GM12878 (cell line): ENCODE data around the gene IFNE. TPM values are rescaled to one million over a fixed set of nuclear protein-coding genes. Genes with fewer than 3 reads are reported as not detected.

Source experiments
- ATAC-seq: fragments of 200-7000 bp; cut with Tn5 transposase; 3 replicates; pipeline ENCODE4 v1.9.1; 2020; ENCODE audit warnings: mild to moderate bottlenecking, moderate library complexity
- BruUV-seq: library from RNA; stranded (reverse); fragments of 400-500 nt; replicated peaks from 2 replicates; lab custom pipeline; 2021; lab: Mats Ljungman, UMichigan
- CTCF ChIA-PET: fragments of 300-600 bp; sonication (Branson Sonifier 250); formaldehyde crosslinking; extraction: SDS; loops from one replicate; lab custom pipeline; 2021; ENCODE audit warnings: inconsistent platforms; lab: Yijun Ruan, JAX
- POLR2A ChIA-PET: fragments of 350-600 bp; formaldehyde crosslinking; extraction: SDS; loops from one replicate; lab custom pipeline; 2021; ENCODE audit warnings: inconsistent platforms; lab: Charles Lee
- RAD21 ChIA-PET: fragments of 300-600 bp; sonication (Branson Sonifier 250); formaldehyde crosslinking; loops from one replicate; lab custom pipeline; 2023; ENCODE audit warnings: antibody characterized with exemption; ENCODE audit not compliant: unreplicated experiment; lab: Charles Lee
- SMC1A ChIA-PET: fragments of 300-600 bp; sonication (Branson Sonifier 250); formaldehyde crosslinking; loops from one replicate; lab custom pipeline; 2023; ENCODE audit not compliant: unreplicated experiment, uncharacterized antibody; lab: Charles Lee
- DNase-seq: peaks from one replicate; pipeline ENCODE4 v3.0.0-alpha.2; 2011; ENCODE audit warnings: low read depth, low spot score
- FAIRE-seq: peaks from 3 replicates; lab custom pipeline; 2011; peaks lifted over from hg19 to GRCh38; lab: Jason Lieb, UNC
- H2AFZ ChIP-seq: 2 replicates; pipeline ENCODE4 v1.6.0; 2011; ENCODE audit warnings: low read depth, low read length, control low read depth; ENCODE audit not compliant: control insufficient read depth
- H3K27ac ChIP-seq: 2 replicates; pipeline ENCODE4 v1.5.1; 2011; ENCODE audit warnings: control low read depth; ENCODE audit not compliant: control insufficient read depth, insufficient read depth
- H3K27me3 ChIP-seq, 2 experiments: replicated peaks in 1 of 2; 2 replicates each; pipeline versions ENCODE4 v1.6.0 to v1.6.1; 2011; ENCODE audit warnings: low read length in 1 of 2; ENCODE audit not compliant: control insufficient read depth in 2 of 2, insufficient read depth in 2 of 2
- H3K36me3 ChIP-seq, 2 experiments: 2 replicates each; pipeline ENCODE4 v1.5.1; 2011; ENCODE audit warnings: low read length in 1 of 2; ENCODE audit not compliant: control insufficient read depth in 2 of 2, insufficient read depth in 2 of 2
- H3K4me1 ChIP-seq: 2 replicates; pipeline ENCODE4 v1.6.1; 2011; ENCODE audit warnings: mild to moderate bottlenecking, low read length, moderate library complexity, mixed read lengths; ENCODE audit not compliant: control insufficient read depth, insufficient read depth
- H3K4me2 ChIP-seq: 2 replicates; pipeline ENCODE4 v1.6.0; 2011; ENCODE audit warnings: control low read depth; ENCODE audit not compliant: control insufficient read depth, insufficient read depth
- H3K4me3 ChIP-seq: fragments of 200-600 bp; sonication (generic); 2 replicates; pipeline ENCODE4 v1.5.1; 2016
- H3K79me2 ChIP-seq: 2 replicates; pipeline ENCODE4 v1.6.0; 2011; ENCODE audit warnings: low read length; ENCODE audit not compliant: control insufficient read depth, insufficient read depth
- H3K9ac ChIP-seq: 2 replicates; pipeline ENCODE4 v1.8.0; 2011; ENCODE audit warnings: low read length, control low read depth, mixed read lengths; ENCODE audit not compliant: control insufficient read depth, insufficient read depth
- H3K9me3 ChIP-seq: replicated peaks from 3 replicates; pipeline ENCODE4 v1.5.1; 2011; ENCODE audit warnings: mild to moderate bottlenecking, low read length; ENCODE audit not compliant: control insufficient read depth, insufficient read depth
- H4K20me1 ChIP-seq: 2 replicates; pipeline ENCODE4 v1.6.0; 2011; ENCODE audit not compliant: control insufficient read depth, insufficient read depth
- CREB1 ChIP-seq: IDR thresholded peaks from 2 replicates; pipeline ENCODE4 v1.6.1; 2012; ENCODE audit warnings: low read depth, mild to moderate bottlenecking, inconsistent platforms
- MEF2B ChIP-seq: fragments of 450-650 bp; IDR thresholded peaks from 2 replicates; pipeline ENCODE4 v1.6.1; 2018; ENCODE audit warnings: mild to moderate bottlenecking, moderate library complexity; ENCODE audit not compliant: partially characterized antibody, poor library complexity, severe bottlenecking
- MTA3 ChIP-seq: IDR thresholded peaks from 2 replicates; pipeline ENCODE4 v1.6.1; 2012; ENCODE audit warnings: low read length, inconsistent platforms, borderline replicate concordance
- RFX5 ChIP-seq: IDR thresholded peaks from 2 replicates; pipeline ENCODE4 v1.6.1; 2011; ENCODE audit warnings: low read depth, low read length, improper control_type of control experiment
- SRF ChIP-seq, 2 experiments: IDR thresholded peaks; 2 replicates each; pipeline ENCODE4 v1.6.1; 2011; ENCODE audit warnings: low read depth in 2 of 2, low read length in 2 of 2, mild to moderate bottlenecking in 1 of 2, moderate library complexity in 1 of 2
- WGBS: methylation state at CpG from one replicate; pipeline ENCODE4 v1.1.6; 2016; ENCODE audit warnings: low lambda C conversion rate; ENCODE audit not compliant: insufficient replicate concordance, insufficient coverage; ENCODE audit errors: missing lambda C conversion rate; 5-methylcytosine and 5-hydroxymethylcytosine counted together
- in situ Hi-C: fragments of 300-500 bp; cut with MboI; formaldehyde crosslinking; loops from 9 replicates; pipeline ENCODE4 v1.14.3; 2018; ENCODE audit warnings: mixed read lengths
- intact Hi-C: fragments of 100-400 bp; cut with micrococcal nuclease; formaldehyde crosslinking; loops from one replicate; pipeline ENCODE4 v1.14.2; 2022; ENCODE audit not compliant: unreplicated experiment
- polyA plus RNA-seq, 11 experiments: library from polyadenylated mRNA; depleted of rRNA in 4 of 11; unstranded in 6 of 11; stranded (reverse) in 5 of 11; fragments of >200 nt; fragmentation: Nextera tagmentation in 4 of 11; fragmentation: Illumina TruSeq in 1 of 11; extraction: Ambion mirVana in 4 of 11; extraction: Trizol in 1 of 11; gene quantifications; 1 replicate in 1 of 11; 2 replicates in 10 of 11; pipeline versions ENCODE4 v1.2.1 to v1.2.3, GENCODE V29; 2011 to 2016; ENCODE audit warnings: inconsistent platforms in 2 of 11, missing spikeins in 2 of 11, low read depth in 1 of 11
- total RNA-seq, 4 experiments: library from RNA; depleted of rRNA in 3 of 4; stranded (reverse); fragments of >200 nt in 3 of 4; fragmentation: Illumina TruSeq in 1 of 4; extraction: Trizol in 1 of 4; gene quantifications; 2 replicates each; pipeline versions ENCODE4 v1.2.1 to v1.2.3, GENCODE V29; 2013 to 2021
- TF ChIP-seq, protein P1 (sequence below): fragments of 450-650 bp; IDR thresholded peaks from 2 replicates; pipeline ENCODE4 v1.6.1; 2017; ENCODE audit warnings: mild to moderate bottlenecking, moderate library complexity
- TF ChIP-seq, protein P2 (sequence below): fragments of 450-650 bp; formaldehyde crosslinking; IDR thresholded peaks from 2 replicates; pipeline ENCODE4 v1.4.0; 2022; ENCODE audit warnings: mild to moderate bottlenecking, moderate library complexity

Gene IFNE
- total and polyA plus RNA-seq, 10 of the 15 experiments (the other 5 are each of a cell fraction or from before 2014, with no cell fraction given), result not detected

DNA sequence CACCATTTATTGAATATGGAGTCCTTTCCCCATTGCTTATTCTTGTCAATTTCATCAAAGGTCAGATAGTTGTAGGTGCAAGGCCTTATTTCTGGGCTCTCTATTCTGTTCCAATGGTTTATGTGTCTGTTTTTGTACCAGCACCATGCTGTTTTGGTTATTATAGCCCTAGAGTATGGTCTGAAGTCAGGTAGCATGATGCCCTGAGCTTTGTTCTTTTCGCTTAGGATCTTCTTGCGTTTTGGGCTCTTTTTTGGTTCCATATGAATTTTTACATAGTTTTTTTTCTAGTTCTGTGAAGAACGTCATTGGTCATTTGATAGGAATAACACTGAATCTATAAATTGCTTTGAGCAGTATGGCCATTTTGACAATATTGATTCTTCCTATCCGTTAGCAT, 40.2 kb upstream of the IFNE start:
- POLR2A ChIA-PET, result no interaction called here
- WGBS, result 30% methylated on average over 4 of the region's 4 CpGs
- Histone ChIP-seq H3K79me2 (no peaks in the 10 kb centered on the region), H4K20me1 (no peaks in the 10 kb centered on the region), H3K9me3 (no peaks in the 10 kb centered on the region)
- FAIRE-seq, result no peak
- DNase-seq, result no peak
- TF ChIP-seq, protein P1, sequence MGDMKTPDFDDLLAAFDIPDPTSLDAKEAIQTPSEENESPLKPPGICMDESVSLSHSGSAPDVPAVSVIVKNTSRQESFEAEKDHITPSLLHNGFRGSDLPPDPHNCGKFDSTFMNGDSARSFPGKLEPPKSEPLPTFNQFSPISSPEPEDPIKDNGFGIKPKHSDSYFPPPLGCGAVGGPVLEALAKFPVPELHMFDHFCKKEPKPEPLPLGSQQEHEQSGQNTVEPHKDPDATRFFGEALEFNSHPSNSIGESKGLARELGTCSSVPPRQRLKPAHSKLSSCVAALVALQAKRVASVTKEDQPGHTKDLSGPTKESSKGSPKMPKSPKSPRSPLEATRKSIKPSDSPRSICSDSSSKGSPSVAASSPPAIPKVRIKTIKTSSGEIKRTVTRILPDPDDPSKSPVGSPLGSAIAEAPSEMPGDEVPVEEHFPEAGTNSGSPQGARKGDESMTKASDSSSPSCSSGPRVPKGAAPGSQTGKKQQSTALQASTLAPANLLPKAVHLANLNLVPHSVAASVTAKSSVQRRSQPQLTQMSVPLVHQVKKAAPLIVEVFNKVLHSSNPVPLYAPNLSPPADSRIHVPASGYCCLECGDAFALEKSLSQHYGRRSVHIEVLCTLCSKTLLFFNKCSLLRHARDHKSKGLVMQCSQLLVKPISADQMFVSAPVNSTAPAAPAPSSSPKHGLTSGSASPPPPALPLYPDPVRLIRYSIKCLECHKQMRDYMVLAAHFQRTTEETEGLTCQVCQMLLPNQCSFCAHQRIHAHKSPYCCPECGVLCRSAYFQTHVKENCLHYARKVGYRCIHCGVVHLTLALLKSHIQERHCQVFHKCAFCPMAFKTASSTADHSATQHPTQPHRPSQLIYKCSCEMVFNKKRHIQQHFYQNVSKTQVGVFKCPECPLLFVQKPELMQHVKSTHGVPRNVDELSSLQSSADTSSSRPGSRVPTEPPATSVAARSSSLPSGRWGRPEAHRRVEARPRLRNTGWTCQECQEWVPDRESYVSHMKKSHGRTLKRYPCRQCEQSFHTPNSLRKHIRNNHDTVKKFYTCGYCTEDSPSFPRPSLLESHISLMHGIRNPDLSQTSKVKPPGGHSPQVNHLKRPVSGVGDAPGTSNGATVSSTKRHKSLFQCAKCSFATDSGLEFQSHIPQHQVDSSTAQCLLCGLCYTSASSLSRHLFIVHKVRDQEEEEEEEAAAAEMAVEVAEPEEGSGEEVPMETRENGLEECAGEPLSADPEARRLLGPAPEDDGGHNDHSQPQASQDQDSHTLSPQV, result no peak
- no peak for TF ChIP-seq RFX5
- TF ChIP-seq, all 136 proteins: peak for 0
- ATAC-seq, result no peak
- H3K4me2 ChIP-seq, result no peak overlapping the region
- H3K27me3 ChIP-seq, result no peaks in the 10 kb centered on the region
- in situ Hi-C loops (no loop called here), intact Hi-C loops (no loop called here)
- H3K27ac ChIP-seq, result no peak overlapping the region
- ChIA-PET RAD21 (no interaction called here), SMC1A (no interaction called here), CTCF (interaction anchor here (1.4 kb wide), 1 partner anchor 15 kb away, joined by 3 read pairs; no protein-coding TSS in a partner anchor)
- no peak overlapping the region for H2AFZ ChIP-seq
- no peaks in the 10 kb centered on the region for H3K36me3 ChIP-seq
- no peaks in the 10 kb centered on the region for H3K4me1 ChIP-seq
- no peak overlapping the region for H3K9ac ChIP-seq
- no peak overlapping the region for H3K4me3 ChIP-seq
- BruUV-seq, result no TSS peak

DNA sequence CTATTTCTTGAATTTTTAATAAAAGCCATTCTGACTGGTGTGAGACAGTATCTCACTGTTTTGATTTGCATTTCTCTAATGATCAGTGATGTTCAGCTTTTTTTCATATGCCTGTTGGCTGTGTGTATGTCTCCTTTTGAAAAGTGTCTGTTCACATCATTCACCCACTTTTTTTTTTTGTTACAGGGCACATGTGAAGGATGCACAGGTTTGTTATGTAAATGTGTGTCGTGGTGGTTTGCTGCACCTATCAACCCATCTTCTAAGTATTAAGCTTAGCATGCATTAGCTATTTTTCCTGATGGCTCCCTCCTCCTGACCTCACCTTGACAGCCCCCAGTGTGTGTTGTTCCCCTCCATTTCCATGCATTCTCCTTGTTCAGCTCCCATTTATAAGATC, 39.3 kb upstream of the IFNE start:
- H3K27ac ChIP-seq, result no peak overlapping the region
- POLR2A ChIA-PET, result no interaction called here
- no peak overlapping the region for H2AFZ ChIP-seq
- no peaks in the 10 kb centered on the region for H3K4me1 ChIP-seq
- no peaks in the 10 kb centered on the region for H3K36me3 ChIP-seq
- H3K27me3 ChIP-seq, result no peaks in the 10 kb centered on the region
- FAIRE-seq (no peak), ATAC-seq (no peak), DNase-seq (no peak)
- no peaks in the 10 kb centered on the region for H3K79me2 ChIP-seq
- CTCF ChIA-PET, result no interaction called here
- no peak overlapping the region for H3K4me2 ChIP-seq
- intact Hi-C loops (no loop called here), in situ Hi-C loops (no loop called here)
- SMC1A ChIA-PET, result interaction anchor here (1.4 kb wide), 1 partner anchor 9 kb away, joined by 4 read pairs; no protein-coding TSS in a partner anchor
- WGBS, result 0% methylated on average over 1 of the region's 1 CpG
- BruUV-seq, result no TSS peak
- H3K4me3 ChIP-seq, result no peak overlapping the region
- RAD21 ChIA-PET, result no interaction called here
- no peaks in the 10 kb centered on the region for H4K20me1 ChIP-seq
- H3K9ac ChIP-seq, result no peak overlapping the region
- H3K9me3 ChIP-seq, result no peaks in the 10 kb centered on the region
- TF ChIP-seq MTA3, result no peak
- TF ChIP-seq CREB1, result no peak
- TF ChIP-seq SRF (IDR thresholded peaks at IDR 0.05; ENCODE audit: low read depth in 2 of 2, low read length in 2 of 2), result no peak
- TF ChIP-seq, protein P2, sequence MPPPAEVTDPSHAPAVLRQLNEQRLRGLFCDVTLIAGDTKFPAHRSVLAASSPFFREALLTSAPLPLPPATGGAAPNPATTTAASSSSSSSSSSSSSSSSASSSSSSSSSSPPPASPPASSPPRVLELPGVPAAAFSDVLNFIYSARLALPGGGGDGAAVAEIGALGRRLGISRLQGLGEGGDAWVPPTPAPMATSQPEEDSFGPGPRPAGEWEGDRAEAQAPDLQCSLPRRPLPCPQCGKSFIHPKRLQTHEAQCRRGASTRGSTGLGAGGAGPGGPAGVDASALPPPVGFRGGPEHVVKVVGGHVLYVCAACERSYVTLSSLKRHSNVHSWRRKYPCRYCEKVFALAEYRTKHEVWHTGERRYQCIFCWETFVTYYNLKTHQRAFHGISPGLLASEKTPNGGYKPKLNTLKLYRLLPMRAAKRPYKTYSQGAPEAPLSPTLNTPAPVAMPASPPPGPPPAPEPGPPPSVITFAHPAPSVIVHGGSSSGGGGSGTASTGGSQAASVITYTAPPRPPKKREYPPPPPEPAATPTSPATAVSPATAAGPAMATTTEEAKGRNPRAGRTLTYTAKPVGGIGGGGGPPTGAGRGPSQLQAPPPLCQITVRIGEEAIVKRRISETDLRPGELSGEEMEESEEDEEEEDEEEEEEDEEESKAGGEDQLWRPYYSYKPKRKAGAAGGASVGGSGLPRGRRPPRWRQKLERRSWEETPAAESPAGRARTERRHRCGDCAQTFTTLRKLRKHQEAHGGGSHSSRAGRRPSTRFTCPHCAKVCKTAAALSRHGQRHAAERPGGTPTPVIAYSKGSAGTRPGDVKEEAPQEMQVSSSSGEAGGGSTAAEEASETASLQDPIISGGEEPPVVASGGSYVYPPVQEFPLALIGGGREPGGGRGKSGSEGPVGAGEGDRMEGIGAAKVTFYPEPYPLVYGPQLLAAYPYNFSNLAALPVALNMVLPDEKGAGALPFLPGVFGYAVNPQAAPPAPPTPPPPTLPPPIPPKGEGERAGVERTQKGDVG, result no peak
- TF ChIP-seq MEF2B, result no peak
